Ovary (tissue), 9 donors: ENCODE measurements around the gene FSD1L. TPM values are rescaled to one million over a fixed set of nuclear protein-coding genes. Genes with fewer than 3 reads are reported as not detected.

Experiments used
- DNase-seq, 5 donors: peaks; one replicate each; pipeline ENCODE4 v3.0.0-alpha.2; 2019 to 2020
- H3K27ac ChIP-seq, 2 donors: fragments of 200-600 bp; one replicate each; pipeline versions ENCODE4 v1.5.1 to v1.8.0; 2019 to 2022
- H3K27me3 ChIP-seq: fragments of 200-600 bp; one replicate; pipeline ENCODE4 v1.8.0; 2022
- H3K36me3 ChIP-seq: fragments of 200-600 bp; sonication (generic); one replicate; pipeline ENCODE4 v1.5.1; 2019
- H3K4me1 ChIP-seq: one replicate; pipeline ENCODE4 v1.8.1; 2013; ENCODE audit warnings: mild to moderate bottlenecking, moderate library complexity; ENCODE audit not compliant: insufficient read depth
- H3K4me3 ChIP-seq: fragments of 200-600 bp; sonication (generic); one replicate; pipeline ENCODE4 v1.5.1; 2017
- H3K9me3 ChIP-seq, 2 donors: fragments of 200-600 bp in 1 of 2; sonication (generic) in 1 of 2; one replicate each; pipeline versions ENCODE4 v1.5.1 to v1.8.1; 2013 to 2019; ENCODE audit warnings: mild to moderate bottlenecking in 1 of 2, moderate library complexity in 1 of 2
- CTCF ChIP-seq, 3 donors: fragments of 450-650 bp in 2 of 3; fragments of 200-600 bp in 1 of 3; IDR thresholded peaks; one replicate each; pipeline versions ENCODE4 v1.5.1 to v1.8.0; 2016 to 2022; ENCODE audit warnings: antibody characterized with exemption in 3 of 3, mild to moderate bottlenecking in 1 of 3
- EP300 ChIP-seq: sonication (generic); formaldehyde crosslinking; IDR thresholded peaks from one replicate; pipeline ENCODE4 v1.6.1; 2017; ENCODE audit warnings: antibody characterized with exemption
- POLR2A ChIP-seq: fragments of 450-650 bp; IDR thresholded peaks from one replicate; pipeline ENCODE4 v1.6.1; 2017; ENCODE audit warnings: antibody characterized with exemption, mild to moderate bottlenecking, moderate library complexity
- WGBS, 3 donors: extraction: QIAGEN DNeasy Blood & Tissue Kit in 1 of 3; methylation state at CpG; one replicate each; pipeline versions ENCODE4 v1.1.5 to v1.1.7; 2013 to 2017; 5-methylcytosine and 5-hydroxymethylcytosine counted together
- intact Hi-C, 4 donors: fragments of 100-400 bp; cut with DNase I; formaldehyde crosslinking; loops; one replicate each; pipeline versions ENCODE4 v1.11.0 to v1.15.1; 2022 to 2023
- polyA plus RNA-seq, 2 donors: library from polyadenylated mRNA; stranded (reverse); fragments of 200-250 nt in 1 of 2; fragments of 350-450 nt in 1 of 2; fragmentation: Illumina TruSeq in 1 of 2; extraction: RNeasy Lipid Tissue Mini Kit (QIAGEN cat#74804) in 1 of 2; gene quantifications; one replicate each; pipeline ENCODE4 v1.2.3, GENCODE V29; 2013 to 2014
- total RNA-seq, 7 donors: library from RNA; depleted of rRNA in 2 of 7; stranded (reverse); fragments of >200 nt in 2 of 7; fragmentation: NEBNext Ultra II Directional in 3 of 7; extraction: Animal tissue kit (Norgen Biotek cat#: 25700) in 3 of 7; gene quantifications; one replicate each; pipeline versions ENCODE4 v1.1.0 to v1.2.4, GENCODE V29; 2016 to 2023
- donor health status: DM: no; HTN: no; CAD: no; lungs with moderate emphysema.
- donor health status: DM: no; HTN: no; CAD: no.
- donor health status: Bipolar disorder and iron deficiency.
- donor health status: DM: yes; HTN: yes; CAD: no.
- donor health status: DM: no; HTN: no; CAD: no.
- donor health status: DM: yes; HTN: yes; CAD: no.

The FSD1L gene
- total and polyA plus RNA-seq, 9 donors: 1.4 to 7.6 (median 4.0) TPM

GRCh38 chr9:105421154-105421553, 26.7 kb upstream of the FSD1L start:
- no peak for DNase-seq
- TF ChIP-seq POLR2A (no peak), CTCF (IDR thresholded peaks at IDR 0.05) (no peak), EP300 (no peak)
- no peaks in the 10 kb centered on the region for H3K27me3 ChIP-seq
- H3K4me1 ChIP-seq: no peaks in the 10 kb centered on the region
- no peaks in the 10 kb centered on the region for H3K9me3 ChIP-seq
- WGBS, 3 donors: 78 to 92% (median 92%) methylated on average over 2 of the region's 2 CpGs
- no peak overlapping the region for H3K27ac ChIP-seq
- H3K36me3 ChIP-seq: no peaks in the 10 kb centered on the region
- H3K4me3 ChIP-seq: no peak overlapping the region
- intact Hi-C loops: loop anchor here in 1 of 4 donors (10.0 kb wide), 1 partner anchor 266 kb away; no protein-coding TSS in a partner anchor

DNA sequence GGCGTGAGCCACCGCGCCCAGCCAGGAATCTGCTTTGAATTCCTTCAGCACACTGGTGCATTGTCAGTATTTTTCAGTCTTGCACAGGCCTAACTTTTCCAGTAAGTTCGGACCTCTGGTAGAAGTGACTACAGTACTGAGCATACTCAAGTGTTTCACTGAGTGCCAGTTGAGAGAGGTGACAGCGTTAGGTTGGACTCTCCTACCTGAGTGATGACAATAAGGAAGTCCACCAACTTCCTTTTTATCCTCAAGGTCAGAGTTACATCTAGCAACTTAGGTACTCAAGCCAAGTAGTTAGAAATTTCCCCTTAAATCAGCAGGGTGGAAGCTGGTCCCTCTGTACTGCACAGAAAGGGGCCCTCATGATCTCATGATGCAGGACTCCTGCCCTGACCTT, 26.0 kb upstream of the FSD1L start:
- Histone ChIP-seq H3K27ac (no peak overlapping the region), H3K36me3 (no peaks in the 10 kb centered on the region), H3K27me3 (no peaks in the 10 kb centered on the region), H3K4me3 (no peak overlapping the region), H3K4me1 (no peaks in the 10 kb centered on the region), H3K9me3 (no peaks in the 10 kb centered on the region)
- intact Hi-C loops: loop anchor here in 1 of 4 donors (10.0 kb wide), 1 partner anchor 267 kb away; no protein-coding TSS in a partner anchor
- TF ChIP-seq POLR2A: no peak
- no peak for TF ChIP-seq EP300
- no peak for TF ChIP-seq CTCF (IDR thresholded peaks at IDR 0.05)
- DNase-seq: no peak
- WGBS, 3 donors: 86 to 95% (median 93%) methylated on average over 5 of the region's 5 CpGs

DNA sequence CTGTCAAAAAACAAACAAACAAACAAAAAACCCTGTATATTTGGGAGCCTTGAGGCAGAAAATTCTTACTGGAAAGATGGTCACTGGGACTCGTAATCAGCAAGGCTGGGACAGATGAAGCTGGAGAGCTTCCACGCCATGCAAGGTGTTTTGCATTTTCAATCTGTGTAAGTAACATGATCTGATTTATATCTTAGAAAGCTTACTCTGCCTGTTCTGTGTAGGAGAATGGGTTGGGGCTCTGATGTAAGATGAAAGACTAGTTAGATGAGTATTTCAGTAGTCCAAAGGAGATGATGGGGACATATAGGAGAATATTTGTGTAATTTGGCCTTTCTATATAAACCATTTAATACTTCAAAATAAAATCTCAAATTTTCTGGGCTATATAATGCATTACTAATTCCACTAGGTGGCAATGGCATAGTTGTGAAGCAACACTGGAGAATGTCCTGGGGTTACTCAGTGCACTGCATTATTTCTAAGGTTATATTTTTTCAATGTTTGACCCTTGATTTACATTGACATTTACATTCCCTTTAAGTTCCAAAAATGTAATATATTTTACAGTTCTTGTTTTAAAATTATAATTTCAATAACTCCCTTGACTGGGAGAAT, 21.9 kb upstream of the FSD1L start:
- 46 to 64% (median 52%) methylated on average over 2 of the region's 2 CpGs for WGBS, 3 donors
- no peaks in the 10 kb centered on the region for H3K4me1 ChIP-seq
- TF ChIP-seq CTCF (IDR thresholded peaks at IDR 0.05): no peak
- intact Hi-C loops: loop anchor here in 1 of 4 donors (10.0 kb wide), 1 partner anchor 271 kb away; no protein-coding TSS in a partner anchor
- no peak for DNase-seq
- H3K9me3 ChIP-seq: no peaks in the 10 kb centered on the region
- no peaks in the 10 kb centered on the region for H3K36me3 ChIP-seq
- no peaks in the 10 kb centered on the region for H3K27me3 ChIP-seq
- H3K4me3 ChIP-seq: no peak overlapping the region
- H3K27ac ChIP-seq: no peak overlapping the region

- no peaks in the 10 kb centered on the region for H3K9me3 ChIP-seq
- 90 to 92% (median 92%) methylated on average over 3 of the region's 3 CpGs for WGBS, 3 donors
- no peak for DNase-seq
- intact Hi-C loops: loop anchor here in 1 of 4 donors (10.0 kb wide), 1 partner anchor 272 kb away; no protein-coding TSS in a partner anchor
- TF ChIP-seq POLR2A: no peak
- TF ChIP-seq CTCF (IDR thresholded peaks at IDR 0.05): no peak
- no peak for TF ChIP-seq EP300
- no peaks in the 10 kb centered on the region for H3K36me3 ChIP-seq
- H3K27me3 ChIP-seq: no peaks in the 10 kb centered on the region
- H3K27ac ChIP-seq: no peak overlapping the region
- H3K4me3 ChIP-seq: no peak overlapping the region
- H3K4me1 ChIP-seq: no peaks in the 10 kb centered on the region
Observed at GRCh38 chr9:105426657-105427056, 21.2 kb upstream of the FSD1L start.
